ENCODE results near the gene BTBD2.

GRCh38 chr19:1985588-1986356 lies 29.7 kb downstream of the BTBD2 start:
- TF ChIP-seq CTCF (IDR thresholded peaks at IDR 0.05) (no peak), ZFX (IDR thresholded peaks at IDR 0.05; ENCODE audit: borderline replicate concordance) (no peak)

Data from 22Rv1 (cell line).